ENCODE measurements around the gene CASP8. TPM values are rescaled to one million over a fixed set of nuclear protein-coding genes. Genes with fewer than 3 reads are reported as not detected.

CASP8 gene
- total and polyA plus RNA-seq, 4 donors = 4.5 to 15.1 (median 8.7) TPM

- Histone ChIP-seq H3K9ac (ENCODE audit: low read depth in 1 of 2, low read length in 2 of 2) (no peak overlapping the region), H3K9me3 (ENCODE audit: control insufficient read depth in 4 of 4, low read length in 3 of 4) (no peaks in the 10 kb centered on the region), H3K36me3 (ENCODE audit: control insufficient read depth in 4 of 4, insufficient read depth in 3 of 4, low read depth in 1 of 4, low read length in 3 of 4) (peaks cover 0 to 2% (median 0%) of the 10 kb centered on the region in 4 donors), H3K4me1 (ENCODE audit: control insufficient read depth in 4 of 4, insufficient read depth in 4 of 4, low read length in 3 of 4) (no peaks in the 10 kb centered on the region), H3K27ac (ENCODE audit: low read depth in 1 of 2, low read length in 2 of 2) (peak overlapping the region in 1 of 2 donors; percentile 7), H3K27me3 (ENCODE audit: control insufficient read depth in 4 of 4, insufficient read depth in 4 of 4, low read length in 3 of 4) (no peaks in the 10 kb centered on the region), H3K4me3 (ENCODE audit: low read depth in 1 of 3, low read length in 3 of 3) (no peak overlapping the region)
- 54% methylated on average over 4 of the region's 4 CpGs for WGBS
- no peak for TF ChIP-seq ATF3 (IDR thresholded peaks at IDR 0.05)
- TF ChIP-seq REST (IDR thresholded peaks at IDR 0.05) = no peak
- TF ChIP-seq YY1 (IDR thresholded peaks at IDR 0.05) = no peak
- TF ChIP-seq ZBTB33 (IDR thresholded peaks at IDR 0.05) = no peak
- no peak for TF ChIP-seq GABPA (IDR thresholded peaks at IDR 0.05 in 1 of 2, conservative IDR thresholded peaks at IDR 0.05 in 1 of 2)
- no peak for TF ChIP-seq TAF1 (conservative IDR thresholded peaks at IDR 0.05)
- TF ChIP-seq RXRA (IDR thresholded peaks at IDR 0.05) = no peak
- no peak for TF ChIP-seq RAD21 (IDR thresholded peaks at IDR 0.05)
- no peak for TF ChIP-seq MAX (IDR thresholded peaks at IDR 0.05)
- TF ChIP-seq JUND (IDR thresholded peaks at IDR 0.05) = no peak
- TF ChIP-seq EGR1 (IDR thresholded peaks at IDR 0.05; ENCODE audit: low read depth in 2 of 2) = no peak
- TF ChIP-seq NR2F2 (IDR thresholded peaks at IDR 0.05) = no peak
- no peak for TF ChIP-seq SP1 (IDR thresholded peaks at IDR 0.05)
- TF ChIP-seq FOXA1 (IDR thresholded peaks at IDR 0.05) = no peak
- no peak for TF ChIP-seq CTCF (IDR thresholded peaks at IDR 0.05; ENCODE audit: low read depth, low read length, missing input control)
- no peak for TF ChIP-seq HNF4A (conservative IDR thresholded peaks at IDR 0.05)
- no peak for DNase-seq (ENCODE audit: low spot score)
These were observed 14.1 kb upstream of the CASP8 start for GRCh38 chr2:201246280-201246679.
